Suprapubic skin (tissue), 4 donors: Measurements from ENCODE around the gene TNFAIP3. TPM values are rescaled to one million over a fixed set of nuclear protein-coding genes. Genes with fewer than 3 reads are reported as not detected.

ENCODE experiments used
- DNase-seq, 2 donors: peaks; one replicate each; pipeline ENCODE4 v3.0.0-alpha.2; 2019; ENCODE audit warnings: low spot score in 2 of 2
- H3K27ac ChIP-seq: fragments of 200-600 bp; sonication (generic); one replicate; pipeline ENCODE4 v1.5.1; 2019
- H3K27me3 ChIP-seq: fragments of 200-600 bp; sonication (generic); one replicate; pipeline ENCODE4 v1.5.1; 2019
- H3K36me3 ChIP-seq: fragments of 200-600 bp; sonication (generic); one replicate; pipeline ENCODE4 v1.5.1; 2019
- H3K4me1 ChIP-seq: fragments of 200-600 bp; sonication (generic); one replicate; pipeline ENCODE4 v1.5.1; 2019
- H3K4me3 ChIP-seq: fragments of 200-600 bp; sonication (generic); one replicate; pipeline ENCODE4 v1.5.1; 2019; ENCODE audit warnings: mild to moderate bottlenecking
- H3K9me3 ChIP-seq: fragments of 200-600 bp; sonication (generic); one replicate; pipeline ENCODE4 v1.5.1; 2019
- EP300 ChIP-seq: sonication (generic); formaldehyde crosslinking; IDR thresholded peaks from one replicate; pipeline ENCODE4 v1.6.1; 2017; ENCODE audit warnings: antibody characterized with exemption
- POLR2A ChIP-seq, 2 donors: fragments of 450-650 bp; IDR thresholded peaks; one replicate each; pipeline ENCODE4 v1.6.1; 2017; ENCODE audit warnings: antibody characterized with exemption in 2 of 2, mild to moderate bottlenecking in 2 of 2, moderate library complexity in 2 of 2
- POLR2AphosphoS5 ChIP-seq, 3 donors: sonication (generic); formaldehyde crosslinking; IDR thresholded peaks; one replicate each; pipeline ENCODE4 v1.6.1; 2017; ENCODE audit warnings: antibody characterized with exemption in 3 of 3
- WGBS: methylation state at CpG from one replicate; pipeline ENCODE4 v1.1.5; 2018; 5-methylcytosine and 5-hydroxymethylcytosine counted together
- total RNA-seq, 4 donors: library from RNA; depleted of rRNA; stranded (reverse); fragments of >200 nt; gene quantifications; one replicate each; pipeline ENCODE4 v1.1.0, GENCODE V29; 2016
- TF ChIP-seq, protein P1 (sequence below), 2 donors: fragments of 200-600 bp in 1 of 2; fragments of 450-650 bp in 1 of 2; sonication (generic) in 1 of 2; IDR thresholded peaks; one replicate each; pipeline ENCODE4 v1.5.1; 2016 to 2019; ENCODE audit warnings: antibody characterized with exemption in 2 of 2, mild to moderate bottlenecking in 1 of 2, moderate library complexity in 1 of 2

TNFAIP3 gene
- total RNA-seq, 4 donors from 2014 or later, result 64.1 to 146 (median 111) TPM

DNA sequence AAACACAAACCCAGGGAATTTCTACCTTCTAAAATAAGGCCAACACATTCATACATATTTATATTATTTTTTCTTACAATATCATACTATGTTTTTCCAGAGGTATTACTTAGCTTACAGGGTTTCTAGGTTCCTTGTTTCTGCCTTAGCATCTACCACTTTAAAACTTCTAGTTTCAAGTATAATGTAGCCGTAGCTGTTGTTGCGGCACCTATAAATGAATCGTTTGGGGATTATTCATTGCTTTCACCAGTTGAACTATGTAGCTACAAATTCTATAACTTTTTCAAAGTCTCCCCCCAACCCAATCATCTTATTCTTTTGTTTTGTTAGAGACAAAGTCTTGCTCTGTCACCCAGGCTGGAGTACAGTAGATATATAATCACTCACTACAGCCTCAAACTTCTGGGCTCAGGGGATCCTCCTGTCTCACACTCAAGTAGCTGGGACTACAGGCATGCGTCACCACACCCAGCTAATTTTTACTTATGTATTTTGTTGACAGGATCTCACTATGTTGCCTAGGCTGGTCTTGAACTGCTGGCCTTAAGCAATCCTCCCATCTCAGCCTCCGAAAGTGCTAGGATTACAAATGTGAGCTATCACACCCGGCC is 43.9 kb downstream of the TNFAIP3 start:
- Histone ChIP-seq H3K36me3 (no peaks in the 10 kb centered on the region), H3K4me1 (peaks cover 2% of the 10 kb centered on the region), H3K4me3 (no peak overlapping the region), H3K9me3 (no peaks in the 10 kb centered on the region), H3K27ac (no peak overlapping the region), H3K27me3 (no peaks in the 10 kb centered on the region)
- TF ChIP-seq, protein P1, sequence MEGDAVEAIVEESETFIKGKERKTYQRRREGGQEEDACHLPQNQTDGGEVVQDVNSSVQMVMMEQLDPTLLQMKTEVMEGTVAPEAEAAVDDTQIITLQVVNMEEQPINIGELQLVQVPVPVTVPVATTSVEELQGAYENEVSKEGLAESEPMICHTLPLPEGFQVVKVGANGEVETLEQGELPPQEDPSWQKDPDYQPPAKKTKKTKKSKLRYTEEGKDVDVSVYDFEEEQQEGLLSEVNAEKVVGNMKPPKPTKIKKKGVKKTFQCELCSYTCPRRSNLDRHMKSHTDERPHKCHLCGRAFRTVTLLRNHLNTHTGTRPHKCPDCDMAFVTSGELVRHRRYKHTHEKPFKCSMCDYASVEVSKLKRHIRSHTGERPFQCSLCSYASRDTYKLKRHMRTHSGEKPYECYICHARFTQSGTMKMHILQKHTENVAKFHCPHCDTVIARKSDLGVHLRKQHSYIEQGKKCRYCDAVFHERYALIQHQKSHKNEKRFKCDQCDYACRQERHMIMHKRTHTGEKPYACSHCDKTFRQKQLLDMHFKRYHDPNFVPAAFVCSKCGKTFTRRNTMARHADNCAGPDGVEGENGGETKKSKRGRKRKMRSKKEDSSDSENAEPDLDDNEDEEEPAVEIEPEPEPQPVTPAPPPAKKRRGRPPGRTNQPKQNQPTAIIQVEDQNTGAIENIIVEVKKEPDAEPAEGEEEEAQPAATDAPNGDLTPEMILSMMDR (IDR thresholded peaks at IDR 0.05), result no peak
- TF ChIP-seq POLR2AphosphoS5 (IDR thresholded peaks at IDR 0.05), result no peak
- TF ChIP-seq POLR2A (IDR thresholded peaks at IDR 0.05), result no peak
- no peak for TF ChIP-seq EP300
- no peak for DNase-seq
- 86% methylated on average over 6 of the region's 6 CpGs for WGBS

DNA sequence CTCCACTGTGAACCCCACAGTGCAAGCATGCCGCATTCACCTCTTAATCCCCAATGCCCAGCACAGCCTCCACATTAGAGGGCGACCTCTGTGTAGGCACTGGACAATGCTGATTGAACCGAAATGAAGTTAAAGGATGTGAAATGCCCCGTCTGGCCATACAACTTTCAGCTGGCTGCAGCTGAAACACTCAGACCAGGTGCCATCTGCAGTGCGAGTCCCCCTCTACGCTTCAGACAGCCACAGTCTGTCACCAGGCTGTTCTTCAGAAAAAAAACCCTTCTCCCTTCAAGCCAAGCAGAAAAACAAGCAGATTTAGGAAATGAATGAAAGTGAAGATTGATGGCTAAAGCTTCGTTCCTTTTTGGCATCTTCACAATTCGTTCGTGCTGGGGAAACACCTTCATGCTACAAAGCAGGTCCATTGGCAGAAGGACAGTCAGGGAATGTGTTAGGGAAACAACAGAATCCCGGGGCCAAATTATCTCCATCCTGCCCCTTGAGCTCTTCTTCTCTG is 44.7 kb downstream of the TNFAIP3 start:
- H3K27ac ChIP-seq, result no peak overlapping the region
- no peaks in the 10 kb centered on the region for H3K27me3 ChIP-seq
- no peak for DNase-seq
- WGBS, result 51% methylated on average over 10 of the region's 10 CpGs
- TF ChIP-seq POLR2A (IDR thresholded peaks at IDR 0.05) (no peak), POLR2AphosphoS5 (IDR thresholded peaks at IDR 0.05) (no peak), EP300 (no peak)
- TF ChIP-seq, protein P1 (IDR thresholded peaks at IDR 0.05), result no peak
- peaks cover 2% of the 10 kb centered on the region for H3K4me1 ChIP-seq
- no peaks in the 10 kb centered on the region for H3K36me3 ChIP-seq
- no peak overlapping the region for H3K4me3 ChIP-seq
- no peaks in the 10 kb centered on the region for H3K9me3 ChIP-seq

DNA sequence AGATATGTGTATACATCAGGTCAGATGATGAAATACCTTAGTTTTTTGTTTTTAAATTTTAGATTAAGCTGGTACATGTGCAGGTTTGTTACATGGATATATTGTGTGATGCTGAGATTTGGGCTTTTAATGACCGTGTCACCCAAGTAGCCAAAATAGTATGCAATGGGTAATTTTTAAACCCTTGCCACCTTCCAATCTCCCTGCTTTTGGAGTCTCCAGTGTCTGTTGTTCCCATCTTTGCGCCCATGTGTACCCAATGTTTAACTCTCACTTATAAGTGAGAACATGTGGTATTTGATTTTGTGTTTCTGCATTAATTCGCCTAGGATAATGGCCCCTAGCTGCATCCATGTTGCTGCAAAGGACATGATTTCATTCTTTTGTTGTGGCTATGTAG is 45.8 kb downstream of the TNFAIP3 start:
- no peak overlapping the region for H3K4me3 ChIP-seq
- no peak overlapping the region for H3K27ac ChIP-seq
- H3K4me1 ChIP-seq, result peaks cover 2% of the 10 kb centered on the region
- H3K9me3 ChIP-seq, result no peaks in the 10 kb centered on the region
- H3K27me3 ChIP-seq, result no peaks in the 10 kb centered on the region
- no peaks in the 10 kb centered on the region for H3K36me3 ChIP-seq
- no peak for TF ChIP-seq POLR2A (IDR thresholded peaks at IDR 0.05)
- TF ChIP-seq, protein P1 (IDR thresholded peaks at IDR 0.05), result no peak
- no peak for TF ChIP-seq EP300
- TF ChIP-seq POLR2AphosphoS5 (IDR thresholded peaks at IDR 0.05), result no peak
- DNase-seq, result no peak
- WGBS, result 95% methylated on average over 3 of the region's 3 CpGs

DNA sequence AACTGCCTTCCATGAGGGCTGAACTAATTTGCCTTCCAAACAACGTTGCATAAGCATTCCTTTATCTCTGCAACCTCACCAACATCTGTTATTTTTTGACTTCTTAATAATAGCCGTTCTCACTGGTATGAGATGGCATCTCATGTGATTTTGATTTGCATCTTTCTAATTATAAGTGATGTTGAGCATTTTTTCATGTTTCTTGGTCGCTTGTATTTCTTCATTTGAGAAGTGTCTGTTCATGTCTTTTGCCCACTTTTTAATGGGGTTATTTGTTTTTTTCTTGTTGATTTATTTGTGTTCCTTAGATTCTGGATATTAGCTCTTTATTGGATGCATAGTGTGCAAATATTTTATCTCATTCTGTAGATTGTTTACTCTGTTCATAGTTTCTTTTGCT is 46.4 kb downstream of the TNFAIP3 start:
- Histone ChIP-seq H3K4me1 (peaks cover 2% of the 10 kb centered on the region), H3K27me3 (no peaks in the 10 kb centered on the region), H3K36me3 (no peaks in the 10 kb centered on the region), H3K27ac (no peak overlapping the region), H3K9me3 (no peaks in the 10 kb centered on the region), H3K4me3 (no peak overlapping the region)
- TF ChIP-seq POLR2A (IDR thresholded peaks at IDR 0.05) (no peak), EP300 (no peak), POLR2AphosphoS5 (IDR thresholded peaks at IDR 0.05) (no peak)
- TF ChIP-seq, protein P1 (IDR thresholded peaks at IDR 0.05), result no peak
- DNase-seq, result no peak
- WGBS, result 67% methylated on average over 3 of the region's 3 CpGs

DNA sequence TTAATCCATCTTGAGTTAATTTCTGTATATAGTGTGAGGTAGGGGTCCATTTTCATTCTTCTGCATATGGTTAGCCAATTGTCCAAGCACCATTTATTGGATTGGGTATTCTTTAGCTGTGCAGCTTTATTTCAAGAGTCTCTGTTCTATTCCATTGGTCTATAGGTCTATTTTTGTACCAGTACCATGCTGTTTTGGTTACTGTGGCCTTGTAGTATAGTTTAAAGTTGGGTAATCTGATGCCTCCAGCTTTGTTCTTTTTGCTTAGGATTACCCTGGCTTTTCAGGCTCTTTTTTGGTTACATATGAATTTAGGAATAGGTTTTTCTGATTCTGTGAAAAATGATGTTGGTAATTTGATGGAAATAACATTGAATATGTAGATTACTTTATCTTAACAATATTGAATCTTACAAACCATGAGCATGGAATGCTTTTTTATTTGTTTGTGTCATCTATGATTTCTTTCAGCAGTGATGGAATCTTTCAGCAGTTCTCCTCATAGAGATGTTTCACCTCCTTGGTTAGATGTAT is 47.0 kb downstream of the TNFAIP3 start:
- no peaks in the 10 kb centered on the region for H3K27me3 ChIP-seq
- no peak for TF ChIP-seq POLR2A (IDR thresholded peaks at IDR 0.05)
- TF ChIP-seq POLR2AphosphoS5 (IDR thresholded peaks at IDR 0.05), result no peak
- TF ChIP-seq, protein P1 (IDR thresholded peaks at IDR 0.05), result no peak
- TF ChIP-seq EP300, result no peak
- DNase-seq, result no peak
- H3K9me3 ChIP-seq, result no peaks in the 10 kb centered on the region
- no peak overlapping the region for H3K4me3 ChIP-seq
- peaks cover 2% of the 10 kb centered on the region for H3K4me1 ChIP-seq
- no peak overlapping the region for H3K27ac ChIP-seq
- no peaks in the 10 kb centered on the region for H3K36me3 ChIP-seq
